A673 (cell line): Measurements from ENCODE around the gene BRPF1.

Source experiments
- EZH2 ChIP-seq: fragments of 200-600 bp; sonication (generic); IDR thresholded peaks from 2 replicates; pipeline ENCODE4 v1.6.1; 2017; ENCODE audit warnings: borderline replicate concordance, low read depth, mild to moderate bottlenecking, mixed read lengths, antibody characterized with exemption, low read length; ENCODE audit not compliant: poor library complexity, severe bottlenecking
- TF ChIP-seq, protein P1 (sequence below): fragments of 300-800, 200-600 bp; sonication (generic); conservative IDR thresholded peaks from 2 replicates; pipeline ENCODE4 v1.5.1; 2017; ENCODE audit warnings: low read depth, mild to moderate bottlenecking, antibody characterized with exemption, low read length, moderate library complexity, mixed read lengths

DNA sequence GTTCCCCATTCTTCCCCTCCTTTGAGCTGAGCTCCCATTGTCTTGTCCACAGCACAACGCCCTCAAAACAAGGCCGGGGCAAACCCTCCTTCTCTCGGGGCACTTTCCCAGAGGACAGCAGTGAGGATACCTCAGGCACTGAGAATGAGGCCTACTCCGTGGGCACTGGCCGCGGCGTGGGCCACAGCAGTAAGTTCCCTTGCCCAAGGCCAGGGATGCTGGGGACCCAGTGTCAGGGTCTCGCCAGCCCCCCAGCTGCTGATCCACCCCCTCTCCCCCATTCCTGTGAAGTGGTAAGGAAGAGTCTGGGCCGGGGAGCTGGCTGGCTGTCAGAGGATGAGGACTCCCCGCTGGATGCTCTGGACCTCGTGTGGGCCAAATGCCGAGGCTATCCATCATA lies 14.0 kb downstream of the BRPF1 start:
- TF ChIP-seq, protein P1, sequence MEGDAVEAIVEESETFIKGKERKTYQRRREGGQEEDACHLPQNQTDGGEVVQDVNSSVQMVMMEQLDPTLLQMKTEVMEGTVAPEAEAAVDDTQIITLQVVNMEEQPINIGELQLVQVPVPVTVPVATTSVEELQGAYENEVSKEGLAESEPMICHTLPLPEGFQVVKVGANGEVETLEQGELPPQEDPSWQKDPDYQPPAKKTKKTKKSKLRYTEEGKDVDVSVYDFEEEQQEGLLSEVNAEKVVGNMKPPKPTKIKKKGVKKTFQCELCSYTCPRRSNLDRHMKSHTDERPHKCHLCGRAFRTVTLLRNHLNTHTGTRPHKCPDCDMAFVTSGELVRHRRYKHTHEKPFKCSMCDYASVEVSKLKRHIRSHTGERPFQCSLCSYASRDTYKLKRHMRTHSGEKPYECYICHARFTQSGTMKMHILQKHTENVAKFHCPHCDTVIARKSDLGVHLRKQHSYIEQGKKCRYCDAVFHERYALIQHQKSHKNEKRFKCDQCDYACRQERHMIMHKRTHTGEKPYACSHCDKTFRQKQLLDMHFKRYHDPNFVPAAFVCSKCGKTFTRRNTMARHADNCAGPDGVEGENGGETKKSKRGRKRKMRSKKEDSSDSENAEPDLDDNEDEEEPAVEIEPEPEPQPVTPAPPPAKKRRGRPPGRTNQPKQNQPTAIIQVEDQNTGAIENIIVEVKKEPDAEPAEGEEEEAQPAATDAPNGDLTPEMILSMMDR: no peak
- no peak for TF ChIP-seq EZH2
